IMR-90 (cell line): ENCODE measurements around the gene APLN. TPM values are rescaled to one million over a fixed set of nuclear protein-coding genes. Genes with fewer than 3 reads are reported as not detected.

Source experiments
- ATAC-seq: fragments of 200-7000 bp; cut with Tn5 transposase; 2 replicates; pipeline ENCODE4 v1.9.1; 2020; ENCODE audit warnings: low read depth, mild to moderate bottlenecking, moderate library complexity
- BruUV-seq: library from RNA; stranded (reverse); fragments of 400-500 nt; replicated peaks from 2 replicates; lab custom pipeline; 2021; lab: Mats Ljungman, UMichigan
- CTCF ChIA-PET: fragments of 300-600 bp; formaldehyde crosslinking; extraction: SDS; loops from one replicate; lab custom pipeline; 2021; ENCODE audit warnings: antibody characterized with exemption; lab: Yijun Ruan, JAX
- POLR2A ChIA-PET: fragments of 300-600 bp; sonication (Branson Sonifier 250); formaldehyde crosslinking; loops from one replicate; lab custom pipeline; 2022; ENCODE audit warnings: antibody characterized with exemption; ENCODE audit not compliant: unreplicated experiment; lab: Charles Lee
- DNase-seq: peaks from one replicate; pipeline ENCODE4 v3.0.0; 2013
- H2AFZ ChIP-seq: replicated peaks from 2 replicates; pipeline ENCODE3; 2013; ENCODE audit warnings: low read length, mild to moderate bottlenecking; ENCODE audit not compliant: poor library complexity
- H2AK5ac ChIP-seq: 2 replicates; pipeline ENCODE4 v1.6.1; 2013; ENCODE audit warnings: low read depth, low read length, inconsistent platforms
- H2AK9ac ChIP-seq: replicated peaks from 2 replicates; pipeline ENCODE3; 2013; ENCODE audit warnings: mild to moderate bottlenecking, low read depth, low read length, moderate library complexity; ENCODE audit not compliant: poor library complexity
- H2BK120ac ChIP-seq: 2 replicates; pipeline ENCODE4 v1.6.1; 2013; ENCODE audit warnings: low read depth, low read length, inconsistent platforms
- H2BK15ac ChIP-seq: 3 replicates; pipeline ENCODE4 v1.6.1; 2013; ENCODE audit warnings: low read depth, low read length, inconsistent platforms
- H2BK20ac ChIP-seq: 2 replicates; pipeline ENCODE4 v1.6.1; 2013; ENCODE audit warnings: low read depth, mild to moderate bottlenecking, inconsistent platforms, low read length, moderate library complexity
- H2BK5ac ChIP-seq: 2 replicates; pipeline ENCODE4 v1.6.1; 2013; ENCODE audit warnings: mild to moderate bottlenecking, low read depth, low read length, inconsistent platforms; ENCODE audit not compliant: poor library complexity, severe bottlenecking
- H3K14ac ChIP-seq: replicated peaks from 2 replicates; pipeline ENCODE4 v1.6.1; 2013; ENCODE audit warnings: low read depth, low read length, inconsistent platforms
- H3K18ac ChIP-seq: 2 replicates; pipeline ENCODE4 v1.6.1; 2013; ENCODE audit warnings: low read depth, low read length, control low read depth
- H3K23ac ChIP-seq: 2 replicates; pipeline ENCODE4 v1.6.1; 2013; ENCODE audit warnings: low read depth, low read length, inconsistent platforms
- H3K27ac ChIP-seq: 2 replicates; pipeline ENCODE4 v1.5.1; 2013; ENCODE audit warnings: mild to moderate bottlenecking, control low read depth, low read length; ENCODE audit not compliant: insufficient read depth
- H3K27me3 ChIP-seq: 2 replicates; pipeline ENCODE4 v1.6.1; 2013; ENCODE audit warnings: low read length; ENCODE audit not compliant: control insufficient read depth, insufficient read depth
- H3K36me3 ChIP-seq: 2 replicates; pipeline ENCODE4 v1.6.1; 2013; ENCODE audit warnings: low read length, mixed read lengths; ENCODE audit not compliant: control insufficient read depth, insufficient read depth
- H3K4ac ChIP-seq: 2 replicates; pipeline ENCODE4 v1.6.1; 2013; ENCODE audit warnings: low read depth, low read length, inconsistent platforms
- H3K4me1 ChIP-seq: 2 replicates; pipeline ENCODE4 v1.6.1; 2013; ENCODE audit warnings: low read length, mixed read lengths; ENCODE audit not compliant: control insufficient read depth, insufficient read depth
- H3K4me2 ChIP-seq: 2 replicates; pipeline ENCODE4 v1.6.1; 2013; ENCODE audit warnings: low read depth, mild to moderate bottlenecking, control low read depth, low read length, moderate library complexity
- H3K4me3 ChIP-seq: 2 replicates; pipeline ENCODE4 v1.5.1; 2013; ENCODE audit warnings: low read depth, mild to moderate bottlenecking, control low read depth, low read length, moderate library complexity; ENCODE audit not compliant: insufficient read depth
- H3K56ac ChIP-seq: 2 replicates; pipeline ENCODE4 v1.6.1; 2013; ENCODE audit warnings: low read length, inconsistent platforms; ENCODE audit not compliant: insufficient read depth; ENCODE audit errors: extremely low read depth
- H3K79me1 ChIP-seq, 2 experiments: 2 replicates each; pipeline ENCODE4 v1.6.1; 2013; ENCODE audit warnings: low read length in 2 of 2, inconsistent platforms in 1 of 2, low read depth in 1 of 2
- H3K9ac ChIP-seq: 2 replicates; pipeline ENCODE4 v1.6.1; 2013; ENCODE audit warnings: low read depth, low read length, control low read depth
- H3K9me1 ChIP-seq: 2 replicates; pipeline ENCODE4 v1.6.1; 2013; ENCODE audit warnings: low read length, inconsistent platforms; ENCODE audit not compliant: insufficient read depth
- H3K9me3 ChIP-seq: 2 replicates; pipeline ENCODE4 v1.6.1; 2013; ENCODE audit warnings: low read length; ENCODE audit not compliant: control insufficient read depth, insufficient read depth
- H4K20me1 ChIP-seq: 2 replicates; pipeline ENCODE4 v1.6.1; 2013; ENCODE audit warnings: low read length, inconsistent platforms; ENCODE audit not compliant: insufficient read depth
- H4K5ac ChIP-seq: 2 replicates; pipeline ENCODE4 v1.6.1; 2013; ENCODE audit warnings: mild to moderate bottlenecking, low read depth, low read length, control low read depth
- H4K8ac ChIP-seq, 2 experiments: 2 replicates each; pipeline ENCODE4 v1.6.1; 2013; ENCODE audit warnings: low read depth in 2 of 2, low read length in 2 of 2, control low read depth in 1 of 2, inconsistent platforms in 1 of 2
- H4K91ac ChIP-seq: 2 replicates; pipeline ENCODE4 v1.6.1; 2013; ENCODE audit warnings: low read depth, low read length, inconsistent platforms; ENCODE audit not compliant: insufficient read depth
- CEBPB ChIP-seq: IDR thresholded peaks from 2 replicates; pipeline ENCODE4 v1.6.1; 2012; ENCODE audit warnings: low read depth, low read length, improper control_type of control experiment
- FOS ChIP-seq: fragments of 150-350 bp; IDR thresholded peaks from 2 replicates; pipeline ENCODE4 v1.6.1; 2016; ENCODE audit warnings: low read depth, low read length
- MAZ ChIP-seq: IDR thresholded peaks from 2 replicates; pipeline ENCODE4 v1.6.1; 2012; ENCODE audit warnings: low read depth, mild to moderate bottlenecking, low read length, improper control_type of control experiment, moderate library complexity, borderline replicate concordance
- MXI1 ChIP-seq: IDR thresholded peaks from 2 replicates; pipeline ENCODE4 v1.6.1; 2012; ENCODE audit warnings: low read depth, mild to moderate bottlenecking, low read length, moderate library complexity, borderline replicate concordance
- RAD21 ChIP-seq: IDR thresholded peaks from 2 replicates; pipeline ENCODE4 v1.6.1; 2012; ENCODE audit warnings: low read length, improper control_type of control experiment
- RCOR1 ChIP-seq: IDR thresholded peaks from 2 replicates; pipeline ENCODE4 v1.6.1; 2012; ENCODE audit warnings: mild to moderate bottlenecking, low read length, improper control_type of control experiment; ENCODE audit not compliant: insufficient replicate concordance
- RFX5 ChIP-seq: IDR thresholded peaks from 2 replicates; pipeline ENCODE4 v1.8.0; 2012; ENCODE audit warnings: low read depth, mild to moderate bottlenecking, low read length, moderate library complexity
- SMC3 ChIP-seq: fragments of 150-350 bp; IDR thresholded peaks from 2 replicates; pipeline ENCODE4 v1.6.1; 2016; ENCODE audit warnings: low read depth, mild to moderate bottlenecking, antibody characterized with exemption, low read length, moderate library complexity
- WGBS, 2 experiments: methylation state at CpG; one replicate each; pipeline versions ENCODE4 v1.1.5 to v1.1.7; 2013; ENCODE audit warnings: missing lambda C conversion rate in 2 of 2; ENCODE audit not compliant: insufficient read length in 1 of 2; ENCODE audit errors: extremely low coverage in 2 of 2; 5-methylcytosine and 5-hydroxymethylcytosine counted together
- dilution Hi-C: fragments of 300-500 bp; cut with HindIII; formaldehyde crosslinking; loops from one replicate; pipeline ENCODE4 v1.14.3; 2018; ENCODE audit warnings: low sequenced_read_pairs; ENCODE audit not compliant: unreplicated experiment
- in situ Hi-C: fragments of 300-500 bp; cut with MboI; formaldehyde crosslinking; loops from 3 replicates; pipeline ENCODE4 v1.14.3; 2019; ENCODE audit warnings: low sequenced_read_pairs, inconsistent platforms, mixed read lengths
- intact Hi-C: fragments of 100-400 bp; cut with micrococcal nuclease; formaldehyde crosslinking; loops from 2 replicates; pipeline ENCODE4 v1.10.0; 2022
- polyA plus RNA-seq, 3 experiments: library from polyadenylated mRNA; depleted of rRNA; stranded (reverse); fragments of >200 nt; gene quantifications; 2 replicates each; pipeline ENCODE4 v1.2.3, GENCODE V29; 2012; ENCODE audit warnings: low replicate concordance in 1 of 3
- total RNA-seq: library from RNA; depleted of rRNA; stranded (reverse); fragments of >200 nt; gene quantifications from 2 replicates; pipeline ENCODE4 v1.2.3, GENCODE V29; 2012
- TF ChIP-seq, protein P1 (sequence below): fragments of 150-350 bp; IDR thresholded peaks from 2 replicates; pipeline ENCODE4 v1.6.1; 2016; ENCODE audit warnings: low read depth, mild to moderate bottlenecking, low read length, moderate library complexity, borderline replicate concordance
- TF ChIP-seq, protein P2 (sequence below): fragments of 150-350 bp; IDR thresholded peaks from 2 replicates; pipeline ENCODE4 v1.6.1; 2017; ENCODE audit warnings: mild to moderate bottlenecking, antibody characterized with exemption, low read length, low read depth

Gene APLN
- total and polyA plus RNA-seq, 2 of the 4 experiments (the other 2 are of a cell fraction), result 0.18 to 0.72 TPM

DNA sequence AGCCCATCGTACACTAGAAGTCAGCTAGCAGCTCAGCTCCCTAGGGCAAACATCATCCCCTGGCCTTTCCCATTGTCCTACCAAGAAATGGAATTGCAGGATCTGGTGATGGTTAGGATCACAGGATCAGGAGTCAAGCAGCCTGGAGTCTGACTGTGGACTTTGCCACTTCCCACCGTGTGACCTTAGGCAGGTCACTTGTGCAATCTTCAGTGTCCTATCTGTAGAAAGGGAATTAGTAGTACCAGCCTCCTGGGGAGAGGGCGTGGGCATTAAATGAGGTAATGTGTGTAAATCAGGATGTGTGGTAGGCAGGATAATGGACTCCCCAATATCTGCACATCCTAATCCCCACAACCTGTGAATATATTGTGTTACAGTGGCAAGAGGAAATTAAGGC lies 38.6 kb upstream of the APLN start:
- TF ChIP-seq RFX5 (no peak), CEBPB (no peak), FOS (no peak), MAZ (no peak), RCOR1 (no peak), MXI1 (no peak), SMC3 (no peak), RAD21 (no peak)
- TF ChIP-seq, protein P1, sequence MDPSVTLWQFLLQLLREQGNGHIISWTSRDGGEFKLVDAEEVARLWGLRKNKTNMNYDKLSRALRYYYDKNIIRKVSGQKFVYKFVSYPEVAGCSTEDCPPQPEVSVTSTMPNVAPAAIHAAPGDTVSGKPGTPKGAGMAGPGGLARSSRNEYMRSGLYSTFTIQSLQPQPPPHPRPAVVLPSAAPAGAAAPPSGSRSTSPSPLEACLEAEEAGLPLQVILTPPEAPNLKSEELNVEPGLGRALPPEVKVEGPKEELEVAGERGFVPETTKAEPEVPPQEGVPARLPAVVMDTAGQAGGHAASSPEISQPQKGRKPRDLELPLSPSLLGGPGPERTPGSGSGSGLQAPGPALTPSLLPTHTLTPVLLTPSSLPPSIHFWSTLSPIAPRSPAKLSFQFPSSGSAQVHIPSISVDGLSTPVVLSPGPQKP, result no peak
- TF ChIP-seq, protein P2, sequence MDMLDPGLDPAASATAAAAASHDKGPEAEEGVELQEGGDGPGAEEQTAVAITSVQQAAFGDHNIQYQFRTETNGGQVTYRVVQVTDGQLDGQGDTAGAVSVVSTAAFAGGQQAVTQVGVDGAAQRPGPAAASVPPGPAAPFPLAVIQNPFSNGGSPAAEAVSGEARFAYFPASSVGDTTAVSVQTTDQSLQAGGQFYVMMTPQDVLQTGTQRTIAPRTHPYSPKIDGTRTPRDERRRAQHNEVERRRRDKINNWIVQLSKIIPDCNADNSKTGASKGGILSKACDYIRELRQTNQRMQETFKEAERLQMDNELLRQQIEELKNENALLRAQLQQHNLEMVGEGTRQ, result no peak
- Histone ChIP-seq H3K18ac (no peak overlapping the region), H3K9me1 (peaks cover 4% of the 10 kb centered on the region; the same call in 1 of the 2 replicates), H3K4me3 (no peak overlapping the region), H3K9me3 (no peaks in the 10 kb centered on the region; the same call in 1 of the 2 replicates), H3K79me1 (no peaks in the 10 kb centered on the region), H3K23ac (no peak overlapping the region), H3K9ac (no peak overlapping the region), H3K56ac (no peak overlapping the region), H2BK20ac (no peak overlapping the region), H4K5ac (no peak overlapping the region), H3K27ac (no peak overlapping the region), H3K4me2 (no peak overlapping the region), H3K14ac (no peak overlapping the region), H3K36me3 (no peaks in the 10 kb centered on the region), H3K27me3 (peaks cover 26% of the 10 kb centered on the region), H2BK5ac (no peak overlapping the region), H3K4ac (no peak overlapping the region), H2BK120ac (no peak overlapping the region), H2BK15ac (no peak overlapping the region), H4K8ac (no peak overlapping the region), H4K91ac (no peak overlapping the region), H2AFZ (no peak overlapping the region), H3K4me1 (no peaks in the 10 kb centered on the region), H2AK5ac (no peak overlapping the region), H2AK9ac (no peak overlapping the region), H4K20me1 (no peaks in the 10 kb centered on the region)
- CTCF ChIA-PET, result no interaction called here
- dilution Hi-C loops (no loop called here), in situ Hi-C loops (no loop called here), intact Hi-C loops (no loop called here)
- BruUV-seq, result no TSS peak
- DNase-seq, result no peak
- no peak for ATAC-seq
- POLR2A ChIA-PET, result no interaction called here
- WGBS, 2 experiments, result 80% methylated on average over 1 of the region's 3 CpGs; no CpG with 5 or more reads in 1 of the 2 experiments
